Left lung (tissue), 10 donors: ENCODE results near the gene ZNF581. TPM values are rescaled to one million over a fixed set of nuclear protein-coding genes. Genes with fewer than 3 reads are reported as not detected.

Experiments
- ATAC-seq: fragments of 200-7000 bp; cut with Tn5 transposase; one replicate; pipeline ENCODE4 v1.9.1; 2020; ENCODE audit warnings: moderate library complexity
- DNase-seq, 4 donors: peaks; one replicate each; pipeline ENCODE4 v3.0.0-alpha.2; 2013 to 2020
- H3K27ac ChIP-seq, 2 donors: fragments of 200-600 bp; sonication (generic) in 1 of 2; one replicate each; pipeline versions ENCODE4 v1.5.0 to v1.8.0; 2020 to 2021
- H3K27me3 ChIP-seq, 2 donors: fragments of 200-600 bp; sonication (generic) in 1 of 2; one replicate each; pipeline versions ENCODE4 v1.5.0 to v1.8.0; 2020 to 2021
- H3K36me3 ChIP-seq, 2 donors: fragments of 200-600 bp; sonication (generic) in 1 of 2; one replicate each; pipeline versions ENCODE4 v1.5.0 to v1.8.0; 2020 to 2021
- H3K4me1 ChIP-seq, 2 donors: fragments of 200-600 bp; one replicate each; pipeline ENCODE4 v1.8.0; 2021
- H3K4me3 ChIP-seq, 2 donors: fragments of 200-600 bp; sonication (generic) in 1 of 2; one replicate each; pipeline versions ENCODE4 v1.5.0 to v1.8.0; 2020 to 2021; ENCODE audit warnings: mild to moderate bottlenecking in 1 of 2
- H3K9me3 ChIP-seq, 2 donors: fragments of 200-600 bp; sonication (generic) in 1 of 2; one replicate each; pipeline versions ENCODE4 v1.5.0 to v1.8.0; 2020 to 2021
- CTCF ChIP-seq, 2 donors: fragments of 200-600 bp; sonication (generic) in 1 of 2; IDR thresholded peaks; one replicate each; pipeline versions ENCODE4 v1.5.0 to v1.8.0; 2021; ENCODE audit warnings: antibody characterized with exemption in 2 of 2
- intact Hi-C, 2 donors: fragments of 100-400 bp; cut with DNase I; formaldehyde crosslinking; loops; one replicate each; pipeline versions ENCODE4 v1.11.2 to v1.14.2; 2022
- polyA plus RNA-seq, 6 donors: library from polyadenylated mRNA; unstranded; fragments of 120-200 nt; gene quantifications; one replicate each; pipeline ENCODE4 v1.2.1, GENCODE V29; 2013; ENCODE audit not compliant: insufficient read length in 6 of 6
- total RNA-seq, 2 donors: library from RNA; stranded (reverse); fragmentation: NEBNext Ultra II Directional; extraction: Animal tissue kit (Norgen Biotek cat#: 25700); gene quantifications; one replicate each; pipeline ENCODE4 v1.2.1, GENCODE V29; 2021
- donor health status: DM: no; HTN: yes; CAD: no.
- donor health status: DM: no; HTN: no; CAD: no.

Gene ZNF581
- total and polyA plus RNA-seq, 8 donors = 14.5 to 32.3 (median 27.2) TPM

GRCh38 chr19:55671054-55671378 lies 27.6 kb downstream of the ZNF581 start:
- peaks cover 0 to 84% of the 10 kb centered on the region in 2 donors for H3K36me3 ChIP-seq
- no peaks in the 10 kb centered on the region for H3K9me3 ChIP-seq
- H3K4me3 ChIP-seq = no peak overlapping the region
- no peak overlapping the region for H3K27ac ChIP-seq
- ATAC-seq (no peak), DNase-seq (no peak)
- H3K4me1 ChIP-seq = peaks cover 2 to 16% of the 10 kb centered on the region in 2 donors
- intact Hi-C loops = no loop called here
- H3K27me3 ChIP-seq = no peaks in the 10 kb centered on the region
- TF ChIP-seq CTCF (IDR thresholded peaks at IDR 0.05) = no peak

- no peaks in the 10 kb centered on the region for H3K27me3 ChIP-seq
- ATAC-seq (no peak), DNase-seq (no peak)
- intact Hi-C loops = no loop called here
- no peaks in the 10 kb centered on the region for H3K9me3 ChIP-seq
- no peak overlapping the region for H3K4me3 ChIP-seq
- no peak for TF ChIP-seq CTCF (IDR thresholded peaks at IDR 0.05)
- H3K36me3 ChIP-seq = peaks cover 0 to 70% of the 10 kb centered on the region in 2 donors
- peaks cover 16 to 30% of the 10 kb centered on the region in 2 donors for H3K4me1 ChIP-seq
- H3K27ac ChIP-seq = no peak overlapping the region
Observed at GRCh38 chr19:55672418-55672817, 29.0 kb downstream of the ZNF581 start.

- peaks cover 0 to 66% of the 10 kb centered on the region in 2 donors for H3K36me3 ChIP-seq
- no peak overlapping the region for H3K27ac ChIP-seq
- intact Hi-C loops = no loop called here
- peak in 1 of 4 donors; percentile 70 for DNase-seq
- TF ChIP-seq CTCF (IDR thresholded peaks at IDR 0.05) = no peak
- H3K4me3 ChIP-seq = no peak overlapping the region
- no peaks in the 10 kb centered on the region for H3K27me3 ChIP-seq
- H3K4me1 ChIP-seq = peaks cover 17 to 40% of the 10 kb centered on the region in 2 donors
- ATAC-seq = no peak
- H3K9me3 ChIP-seq = no peaks in the 10 kb centered on the region
Observed at GRCh38 chr19:55673465-55673864, 30.0 kb downstream of the ZNF581 start.

- H3K4me1 ChIP-seq = peaks cover 17 to 45% of the 10 kb centered on the region in 2 donors
Observed at GRCh38 chr19:55673889-55674288, 30.4 kb downstream of the ZNF581 start.

GRCh38 chr19:55674459-55674840 lies 31.0 kb downstream of the ZNF581 start:
- ATAC-seq (no peak), DNase-seq (no peak)
- Histone ChIP-seq H3K36me3 (peaks cover 0 to 66% of the 10 kb centered on the region in 2 donors), H3K4me1 (peaks cover 17 to 50% of the 10 kb centered on the region in 2 donors), H3K9me3 (no peaks in the 10 kb centered on the region), H3K27ac (peak overlapping the region; percentile 86 to 90), H3K4me3 (peak overlapping the region; percentile 68 to 81), H3K27me3 (no peaks in the 10 kb centered on the region)
- no peak for TF ChIP-seq CTCF (IDR thresholded peaks at IDR 0.05)
- intact Hi-C loops = no loop called here

More at GRCh38 chr19:55673889-55674288, 30.4 kb downstream of the ZNF581 start:
- DNase-seq (peak in 1 of 4 donors; percentile 35), ATAC-seq (no peak)
- no peaks in the 10 kb centered on the region for H3K9me3 ChIP-seq
- H3K27me3 ChIP-seq = no peaks in the 10 kb centered on the region
- no peak for TF ChIP-seq CTCF (IDR thresholded peaks at IDR 0.05)
- intact Hi-C loops = no loop called here
- no peak overlapping the region for H3K27ac ChIP-seq
- no peak overlapping the region for H3K4me3 ChIP-seq
- H3K36me3 ChIP-seq = peaks cover 0 to 66% of the 10 kb centered on the region in 2 donors
